GM19193 (cell line): ENCODE measurements around the gene CPLX3.

Experiments
- POLR2A ChIP-seq: IDR thresholded peaks from 4 replicates; pipeline ENCODE4 v1.6.1; 2011; ENCODE audit not compliant: insufficient read depth, insufficient read length; ENCODE audit errors: extremely low read depth

The CPLX3 gene

GRCh38 chr15:74785194-74786032, 41.0 kb upstream of the CPLX3 start:
- peak; percentile 60 for TF ChIP-seq POLR2A

GRCh38 chr15:74786551-74787165, 39.8 kb upstream of the CPLX3 start:
- TF ChIP-seq POLR2A, result peak; percentile 19

GRCh38 chr15:74787251-74788041, 39.0 kb upstream of the CPLX3 start:
- peak; percentile 61 for TF ChIP-seq POLR2A

GRCh38 chr15:74788042-74788682, 38.3 kb upstream of the CPLX3 start:
- no peak for TF ChIP-seq POLR2A

- TF ChIP-seq POLR2A, result peak; percentile 93
These were observed 37.7 kb upstream of the CPLX3 start for GRCh38 chr15:74788683-74789151.

GRCh38 chr15:74789171-74789631, 37.2 kb upstream of the CPLX3 start:
- peak; percentile 80 for TF ChIP-seq POLR2A

GRCh38 chr15:74789741-74790079, 36.7 kb upstream of the CPLX3 start:
- TF ChIP-seq POLR2A, result no peak

- TF ChIP-seq POLR2A, result peak; percentile 19
These were observed 36.1 kb upstream of the CPLX3 start for GRCh38 chr15:74790080-74790916.

GRCh38 chr15:74791007-74791406, 35.4 kb upstream of the CPLX3 start:
- no peak for TF ChIP-seq POLR2A

- TF ChIP-seq POLR2A, result no peak
These were observed 34.8 kb upstream of the CPLX3 start for GRCh38 chr15:74791667-74792066.

GRCh38 chr15:74792227-74793016, 34.0 kb upstream of the CPLX3 start:
- no peak for TF ChIP-seq POLR2A

GRCh38 chr15:74793135-74794028, 33.0 kb upstream of the CPLX3 start:
- no peak for TF ChIP-seq POLR2A
